ENCODE data around the gene WFDC6.

GRCh38 chr20:45576995-45577394, 37.7 kb upstream of the WFDC6 start:
- TF ChIP-seq CTCF (IDR thresholded peaks at IDR 0.05): no peak
- TF ChIP-seq POLR2A (IDR thresholded peaks at IDR 0.05): no peak

All from adrenal gland (tissue), 5 donors.